GM23248 (cell line): ENCODE measurements around the gene PRR5. TPM values are rescaled to one million over a fixed set of nuclear protein-coding genes. Genes with fewer than 3 reads are reported as not detected.

Experiments
- DNase-seq: peaks from one replicate; pipeline ENCODE4 v3.0.0-alpha.2; 2015
- H2AFZ ChIP-seq: fragments of 200-600 bp; sonication (generic); 2 replicates; pipeline ENCODE4 v1.6.1; 2016; ENCODE audit warnings: antibody characterized with exemption
- H3F3A ChIP-seq: fragments of 200-600 bp; sonication (generic); 2 replicates; pipeline ENCODE4 v1.6.1; 2016; ENCODE audit warnings: mild to moderate bottlenecking, antibody characterized with exemption, mixed run types; ENCODE audit not compliant: insufficient read depth
- H3K27ac ChIP-seq: fragments of 200-600 bp; sonication (generic); 2 replicates; pipeline ENCODE4 v1.5.1; 2016; ENCODE audit warnings: mild to moderate bottlenecking
- H3K27me3 ChIP-seq: fragments of 200-600 bp; sonication (generic); replicated peaks from 2 replicates; pipeline ENCODE4 v1.6.1; 2016; ENCODE audit warnings: mild to moderate bottlenecking; ENCODE audit not compliant: insufficient read depth
- H3K36me3 ChIP-seq: fragments of 200-600 bp; sonication (generic); 2 replicates; pipeline ENCODE4 v1.6.1; 2016; ENCODE audit warnings: low read depth, mild to moderate bottlenecking
- H3K4me1 ChIP-seq: fragments of 200-600 bp; sonication (generic); 2 replicates; pipeline ENCODE4 v1.6.1; 2016; ENCODE audit warnings: mild to moderate bottlenecking; ENCODE audit not compliant: insufficient read depth
- H3K4me2 ChIP-seq: fragments of 200-600 bp; sonication (generic); one replicate; pipeline ENCODE4 v1.6.1; 2016; ENCODE audit warnings: mild to moderate bottlenecking; ENCODE audit not compliant: unreplicated experiment
- H3K4me3 ChIP-seq: fragments of 200-600 bp; sonication (generic); 2 replicates; pipeline ENCODE4 v1.5.1; 2016; ENCODE audit warnings: mild to moderate bottlenecking
- H3K79me2 ChIP-seq: fragments of 200-600 bp; sonication (generic); 2 replicates; pipeline ENCODE4 v1.6.1; 2016; ENCODE audit warnings: mild to moderate bottlenecking; ENCODE audit not compliant: insufficient read depth
- H3K9ac ChIP-seq: fragments of 200-600 bp; sonication (generic); 2 replicates; pipeline ENCODE4 v1.6.1; 2016; ENCODE audit warnings: mild to moderate bottlenecking
- H3K9me2 ChIP-seq: fragments of 200-600 bp; sonication (generic); 2 replicates; pipeline ENCODE4 v1.6.1; 2016; ENCODE audit warnings: mixed run types, mild to moderate bottlenecking, moderate library complexity; ENCODE audit not compliant: insufficient read depth
- H3K9me3 ChIP-seq: fragments of 200-600 bp; sonication (generic); one replicate; pipeline ENCODE4 v1.6.1; 2017; ENCODE audit warnings: low read depth
- H4K20me1 ChIP-seq: fragments of 200-600 bp; sonication (generic); 2 replicates; pipeline ENCODE4 v1.6.0; 2016; ENCODE audit not compliant: insufficient read depth
- EZH2 ChIP-seq: fragments of 200-600 bp; sonication (generic); IDR thresholded peaks from 2 replicates; pipeline ENCODE4 v1.6.1; 2018; ENCODE audit warnings: antibody characterized with exemption, mild to moderate bottlenecking; ENCODE audit not compliant: insufficient read depth, poor library complexity, severe bottlenecking
- EZH2phosphoT487 ChIP-seq: fragments of 200-600 bp; sonication (generic); IDR thresholded peaks from 2 replicates; pipeline ENCODE4 v1.6.1; 2018; ENCODE audit warnings: antibody characterized with exemption, moderate library complexity, mild to moderate bottlenecking, low read depth; ENCODE audit not compliant: insufficient read depth
- WGBS, 2 experiments: methylation state at CpG; one replicate each; pipeline ENCODE4 v1.1.6; 2015 to 2017; ENCODE audit warnings: low lambda C conversion rate in 2 of 2, low coverage in 1 of 2; ENCODE audit errors: missing lambda C conversion rate in 2 of 2; 5-methylcytosine and 5-hydroxymethylcytosine counted together
- in situ Hi-C: fragments of 300-500 bp; cut with MboI; formaldehyde crosslinking; loops from 2 replicates; pipeline ENCODE4 v1.15.0; 2020
- polyA plus RNA-seq: library from polyadenylated mRNA; unstranded; fragments of >200 nt; fragmentation: Nextera tagmentation; extraction: Ambion mirVana; gene quantifications from 2 replicates; pipeline ENCODE4 v1.2.1, GENCODE V29; 2016
- total RNA-seq: library from RNA; depleted of rRNA; stranded (reverse); fragments of >200 nt; shearing (Covaris generic); gene quantifications from 2 replicates; pipeline ENCODE4 v1.2.3, GENCODE V29; 2014

The PRR5 gene
- total and polyA plus RNA-seq, 2 experiments from 2014 or later: 18.9 to 20.0 TPM

GRCh38 chr22:44668190-44668885 is 33.7 kb upstream of the PRR5 start:
- Histone ChIP-seq H3K36me3 (no peaks in the 10 kb centered on the region), H3K4me2 (peak overlapping the region; percentile 89), H3K4me1 (peaks cover 6% of the 10 kb centered on the region; the same call in 1 of the 2 replicates), H3K9ac (peak overlapping the region; percentile 96), H3F3A (peaks cover 5% of the 10 kb centered on the region; the same call in 1 of the 2 replicates), H3K79me2 (no peaks in the 10 kb centered on the region), H3K4me3 (peak overlapping the region; percentile 88), H3K9me2 (no peaks in the 10 kb centered on the region), H3K9me3 (no peaks in the 10 kb centered on the region), H3K27me3 (no peaks in the 10 kb centered on the region), H4K20me1 (no peaks in the 10 kb centered on the region), H3K27ac (peak overlapping the region; percentile 55), H2AFZ (peak overlapping the region; percentile 96)
- peak; percentile 63 for DNase-seq
- WGBS, 2 experiments: 0 to 1% methylated on average over 2 to 24 of the region's 87 CpGs
- TF ChIP-seq EZH2phosphoT487 (no peak), EZH2 (no peak)
- in situ Hi-C loops: no loop called here

- WGBS, 2 experiments: 4 to 5% methylated on average over 11 to 37 of the region's 45 CpGs
- TF ChIP-seq EZH2phosphoT487: no peak
- no peak for TF ChIP-seq EZH2
- Histone ChIP-seq H3K4me1 (peaks cover 6% of the 10 kb centered on the region; the same call in 1 of the 2 replicates), H3K27me3 (no peaks in the 10 kb centered on the region), H3K9me2 (no peaks in the 10 kb centered on the region), H3K9me3 (no peaks in the 10 kb centered on the region), H3K27ac (no peak overlapping the region), H3K79me2 (no peaks in the 10 kb centered on the region), H4K20me1 (no peaks in the 10 kb centered on the region), H3K9ac (peak overlapping the region; percentile 96), H3F3A (peaks cover 5% of the 10 kb centered on the region; the same call in 1 of the 2 replicates), H2AFZ (peak overlapping the region; percentile 65), H3K36me3 (no peaks in the 10 kb centered on the region), H3K4me3 (peak overlapping the region; percentile 88), H3K4me2 (peak overlapping the region; percentile 89)
- in situ Hi-C loops: no loop called here
- peak; percentile 29 for DNase-seq
Measured at GRCh38 chr22:44668886-44669521, 33.0 kb upstream of the PRR5 start.

- TF ChIP-seq EZH2 (no peak), EZH2phosphoT487 (no peak)
- in situ Hi-C loops: no loop called here
- Histone ChIP-seq H3K4me1 (peaks cover 6% of the 10 kb centered on the region; the same call in 1 of the 2 replicates), H3K9me3 (no peaks in the 10 kb centered on the region), H3K79me2 (no peaks in the 10 kb centered on the region), H3K9ac (peak overlapping the region; percentile 96), H3K9me2 (no peaks in the 10 kb centered on the region), H4K20me1 (no peaks in the 10 kb centered on the region), H3K4me2 (peak overlapping the region; percentile 89), H3K4me3 (peak overlapping the region; percentile 88), H3F3A (peaks cover 5% of the 10 kb centered on the region; the same call in 1 of the 2 replicates), H3K36me3 (no peaks in the 10 kb centered on the region), H3K27ac (no peak overlapping the region), H3K27me3 (no peaks in the 10 kb centered on the region), H2AFZ (no peak overlapping the region)
- peak; percentile 71 for DNase-seq
- whole genome bisulfite sequencing, 2 experiments: 54 to 58% methylated on average over 8 to 9 of the region's 9 CpGs
Measured at GRCh38 chr22:44669561-44669976, 32.4 kb upstream of the PRR5 start.

- no peaks in the 10 kb centered on the region for H3K79me2 ChIP-seq
- H3K9me2 ChIP-seq: no peaks in the 10 kb centered on the region
- H3K9me3 ChIP-seq: no peaks in the 10 kb centered on the region
- H2AFZ ChIP-seq: no peak overlapping the region
- peaks cover 6% of the 10 kb centered on the region; the same call in 1 of the 2 replicates for H3K4me1 ChIP-seq
- no peak for DNase-seq
- H3K27ac ChIP-seq: no peak overlapping the region
- peaks cover 5% of the 10 kb centered on the region; the same call in 1 of the 2 replicates for H3F3A ChIP-seq
- in situ Hi-C loops: no loop called here
- 0 out of 2 replicates have a peak overlapping the region, but pooled peaks have one; percentile 96 for H3K9ac ChIP-seq
- 74 to 75% methylated on average over 20 of the region's 20 CpGs for WGBS, 2 experiments
- no peak overlapping the region for H3K4me3 ChIP-seq
- no peak overlapping the region for H3K4me2 ChIP-seq
- H3K36me3 ChIP-seq: no peaks in the 10 kb centered on the region
- TF ChIP-seq EZH2phosphoT487 (no peak), EZH2 (no peak)
- no peaks in the 10 kb centered on the region for H4K20me1 ChIP-seq
- H3K27me3 ChIP-seq: no peaks in the 10 kb centered on the region
Measured at GRCh38 chr22:44670220-44670988, 31.6 kb upstream of the PRR5 start.
